SU-DHL-6 (cell line): ENCODE data around the gene POC1B.

ENCODE experiments used
- EZH2phosphoT487 ChIP-seq: fragments of 200-600 bp; sonication (generic), shearing (Covaris generic); conservative IDR thresholded peaks from 2 replicates; pipeline ENCODE4 v1.6.1; 2018; ENCODE audit warnings: mild to moderate bottlenecking, antibody characterized with exemption, low read length, moderate library complexity, mixed read lengths
- TF ChIP-seq, protein P1 (sequence below): fragments of 200-600 bp; sonication (generic); IDR thresholded peaks from one replicate; pipeline ENCODE4 v1.5.1; 2017; ENCODE audit warnings: antibody characterized with exemption, mild to moderate bottlenecking, low read length, moderate library complexity; ENCODE audit not compliant: insufficient read depth, poor library complexity, severe bottlenecking

DNA sequence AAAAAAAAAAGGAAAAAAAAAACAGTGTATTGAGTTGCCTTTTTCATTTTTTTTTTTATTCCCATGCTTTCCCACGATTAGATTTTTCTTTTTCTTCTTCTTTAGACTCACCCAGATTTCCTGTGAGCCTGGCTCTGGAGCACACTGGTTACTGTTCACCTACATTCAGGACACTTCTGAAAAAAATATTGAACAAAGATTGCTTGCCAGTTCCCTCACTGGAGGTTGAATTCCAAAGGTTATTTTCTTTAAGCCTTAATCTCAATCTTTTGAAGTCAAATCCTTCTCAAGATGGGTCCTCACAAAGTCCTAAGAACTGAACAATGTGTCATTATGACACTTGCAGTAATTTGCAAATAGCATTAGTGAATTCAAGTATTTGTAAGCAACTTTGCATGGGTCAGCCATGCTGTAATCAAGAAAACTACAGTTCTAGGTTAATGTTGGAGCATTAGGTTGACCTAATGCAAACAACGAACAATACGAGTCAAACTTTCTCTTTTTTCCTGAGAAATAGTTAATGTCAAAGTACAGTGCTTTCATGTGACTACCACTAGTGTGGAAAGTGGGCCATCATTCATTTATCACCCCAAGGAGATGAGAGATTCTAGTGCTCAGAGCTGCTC lies 124.3 kb downstream of the POC1B start:
- TF ChIP-seq, protein P1, sequence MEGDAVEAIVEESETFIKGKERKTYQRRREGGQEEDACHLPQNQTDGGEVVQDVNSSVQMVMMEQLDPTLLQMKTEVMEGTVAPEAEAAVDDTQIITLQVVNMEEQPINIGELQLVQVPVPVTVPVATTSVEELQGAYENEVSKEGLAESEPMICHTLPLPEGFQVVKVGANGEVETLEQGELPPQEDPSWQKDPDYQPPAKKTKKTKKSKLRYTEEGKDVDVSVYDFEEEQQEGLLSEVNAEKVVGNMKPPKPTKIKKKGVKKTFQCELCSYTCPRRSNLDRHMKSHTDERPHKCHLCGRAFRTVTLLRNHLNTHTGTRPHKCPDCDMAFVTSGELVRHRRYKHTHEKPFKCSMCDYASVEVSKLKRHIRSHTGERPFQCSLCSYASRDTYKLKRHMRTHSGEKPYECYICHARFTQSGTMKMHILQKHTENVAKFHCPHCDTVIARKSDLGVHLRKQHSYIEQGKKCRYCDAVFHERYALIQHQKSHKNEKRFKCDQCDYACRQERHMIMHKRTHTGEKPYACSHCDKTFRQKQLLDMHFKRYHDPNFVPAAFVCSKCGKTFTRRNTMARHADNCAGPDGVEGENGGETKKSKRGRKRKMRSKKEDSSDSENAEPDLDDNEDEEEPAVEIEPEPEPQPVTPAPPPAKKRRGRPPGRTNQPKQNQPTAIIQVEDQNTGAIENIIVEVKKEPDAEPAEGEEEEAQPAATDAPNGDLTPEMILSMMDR: no peak
- no peak for TF ChIP-seq EZH2phosphoT487
